ENCODE measurements around the gene PJA2. TPM values are rescaled to one million over a fixed set of nuclear protein-coding genes. Genes with fewer than 3 reads are reported as not detected.

Gene PJA2
- total and polyA plus RNA-seq, 2 experiments from 2014 or later: 65.4 to 147 TPM

DNA sequence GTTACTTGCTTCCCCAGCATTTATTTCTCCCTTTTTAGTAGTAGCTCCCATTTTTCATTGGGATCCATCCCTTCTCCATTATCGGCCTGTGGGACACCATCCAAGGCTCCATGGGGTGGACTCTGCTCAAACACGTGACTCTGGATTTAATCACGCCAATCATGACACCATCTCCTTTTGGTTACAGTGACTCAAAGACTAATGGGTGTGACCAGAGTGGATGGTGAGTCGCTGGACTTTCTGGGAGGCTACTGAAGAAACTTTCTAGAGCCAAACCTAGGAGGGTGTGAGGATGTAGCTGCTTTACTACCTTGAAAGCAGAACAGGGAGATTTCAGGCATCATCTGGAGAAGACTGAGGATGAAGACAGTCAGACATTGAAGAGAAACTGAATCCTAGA is 93.1 kb downstream of the PJA2 start:
- Histone ChIP-seq H3K9me2 (replicated peaks; ENCODE audit: insufficient read depth) (no peaks in the 10 kb centered on the region), H3K27ac (no peak overlapping the region), H4K20me1 (ENCODE audit: insufficient read depth, poor library complexity, severe bottlenecking) (no peaks in the 10 kb centered on the region), H3K9me3 (ENCODE audit: low read depth) (peaks cover 3% of the 10 kb centered on the region), H3K27me3 (no peaks in the 10 kb centered on the region), H2AFZ (no peak overlapping the region), H3K4me3 (no peak overlapping the region), H3K79me2 (no peaks in the 10 kb centered on the region), H3K4me1 (ENCODE audit: insufficient read depth) (no peaks in the 10 kb centered on the region), H3K4me2 (no peak overlapping the region), H3K36me3 (replicated peaks; ENCODE audit: insufficient read depth, low read depth) (no peaks in the 10 kb centered on the region)
- TF ChIP-seq EZH2 (IDR thresholded peaks at IDR 0.05; ENCODE audit: borderline replicate concordance) (no peak), EZH2phosphoT487 (IDR thresholded peaks at IDR 0.05; ENCODE audit: low read depth, severe bottlenecking, unreplicated experiment) (no peak)
- TF ChIP-seq, protein P1, sequence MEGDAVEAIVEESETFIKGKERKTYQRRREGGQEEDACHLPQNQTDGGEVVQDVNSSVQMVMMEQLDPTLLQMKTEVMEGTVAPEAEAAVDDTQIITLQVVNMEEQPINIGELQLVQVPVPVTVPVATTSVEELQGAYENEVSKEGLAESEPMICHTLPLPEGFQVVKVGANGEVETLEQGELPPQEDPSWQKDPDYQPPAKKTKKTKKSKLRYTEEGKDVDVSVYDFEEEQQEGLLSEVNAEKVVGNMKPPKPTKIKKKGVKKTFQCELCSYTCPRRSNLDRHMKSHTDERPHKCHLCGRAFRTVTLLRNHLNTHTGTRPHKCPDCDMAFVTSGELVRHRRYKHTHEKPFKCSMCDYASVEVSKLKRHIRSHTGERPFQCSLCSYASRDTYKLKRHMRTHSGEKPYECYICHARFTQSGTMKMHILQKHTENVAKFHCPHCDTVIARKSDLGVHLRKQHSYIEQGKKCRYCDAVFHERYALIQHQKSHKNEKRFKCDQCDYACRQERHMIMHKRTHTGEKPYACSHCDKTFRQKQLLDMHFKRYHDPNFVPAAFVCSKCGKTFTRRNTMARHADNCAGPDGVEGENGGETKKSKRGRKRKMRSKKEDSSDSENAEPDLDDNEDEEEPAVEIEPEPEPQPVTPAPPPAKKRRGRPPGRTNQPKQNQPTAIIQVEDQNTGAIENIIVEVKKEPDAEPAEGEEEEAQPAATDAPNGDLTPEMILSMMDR (IDR thresholded peaks at IDR 0.05; ENCODE audit: poor library complexity): no peak
- DNase-seq (ENCODE audit: low spot score): no peak
- WGBS (ENCODE audit: low lambda C conversion rate, missing lambda C conversion rate): 91% methylated on average over 4 of the region's 4 CpGs

DNA sequence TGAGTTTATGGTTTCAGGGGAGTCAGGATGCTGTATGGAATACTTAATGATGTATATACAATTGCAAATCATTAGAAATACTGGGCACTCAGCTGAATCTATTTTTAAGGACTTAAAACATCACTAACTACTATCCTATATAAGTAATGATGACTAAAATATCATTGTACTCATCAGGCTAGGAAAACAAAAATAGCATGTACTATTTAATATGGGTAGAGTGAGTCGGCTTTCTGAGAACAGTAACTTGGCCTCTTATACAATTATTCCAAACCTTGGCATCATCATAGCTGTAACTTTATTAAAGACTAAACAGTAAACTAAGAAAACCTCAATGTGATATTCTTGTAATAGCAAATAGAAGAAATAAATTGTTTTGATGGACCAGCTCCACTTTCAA is 94.5 kb downstream of the PJA2 start:
- Histone ChIP-seq H3K4me1 (ENCODE audit: insufficient read depth) (peaks cover 9% of the 10 kb centered on the region), H3K27ac (no peak overlapping the region), H3K79me2 (no peaks in the 10 kb centered on the region), H3K4me2 (no peak overlapping the region), H4K20me1 (ENCODE audit: insufficient read depth, poor library complexity, severe bottlenecking) (no peaks in the 10 kb centered on the region), H3K36me3 (replicated peaks; ENCODE audit: insufficient read depth, low read depth) (no peaks in the 10 kb centered on the region), H3K9me3 (ENCODE audit: low read depth) (peaks cover 3% of the 10 kb centered on the region), H3K9me2 (replicated peaks; ENCODE audit: insufficient read depth) (no peaks in the 10 kb centered on the region), H3K4me3 (no peak overlapping the region), H2AFZ (no peak overlapping the region), H3K27me3 (no peaks in the 10 kb centered on the region)
- TF ChIP-seq, protein P1 (IDR thresholded peaks at IDR 0.05; ENCODE audit: poor library complexity): no peak
- TF ChIP-seq EZH2 (IDR thresholded peaks at IDR 0.05; ENCODE audit: borderline replicate concordance): no peak
- no peak for TF ChIP-seq EZH2phosphoT487 (IDR thresholded peaks at IDR 0.05; ENCODE audit: low read depth, severe bottlenecking, unreplicated experiment)
- WGBS (ENCODE audit: low lambda C conversion rate, missing lambda C conversion rate): 94% methylated on average over 1 of the region's 1 CpG
- no peak for DNase-seq (ENCODE audit: low spot score)

DNA sequence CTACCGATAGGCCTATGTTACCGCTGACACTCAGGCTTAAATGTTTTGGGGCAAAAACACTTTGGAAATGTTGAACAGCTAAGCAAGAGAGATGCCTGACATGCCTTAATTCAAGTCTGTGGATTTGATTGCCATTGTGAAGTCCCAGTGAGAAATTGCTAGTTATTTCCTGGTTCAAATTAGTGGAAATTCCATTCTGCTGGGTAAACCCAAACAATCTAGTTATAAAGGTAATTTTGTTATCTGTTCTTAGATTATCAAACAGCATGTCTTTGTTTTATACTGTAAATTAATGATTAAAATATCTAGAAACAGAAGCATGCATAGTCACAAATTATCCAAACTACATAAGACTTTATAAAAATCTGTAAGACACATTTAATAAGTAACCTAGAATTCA is 96.6 kb downstream of the PJA2 start:
- no peak overlapping the region for H2AFZ ChIP-seq
- H3K4me1 ChIP-seq (ENCODE audit: insufficient read depth): peaks cover 9% of the 10 kb centered on the region
- no peaks in the 10 kb centered on the region for H3K27me3 ChIP-seq
- no peak overlapping the region for H3K4me2 ChIP-seq
- no peak for DNase-seq (ENCODE audit: low spot score)
- WGBS (ENCODE audit: low lambda C conversion rate, missing lambda C conversion rate): 80% methylated on average over 2 of the region's 2 CpGs
- H3K79me2 ChIP-seq: no peaks in the 10 kb centered on the region
- no peaks in the 10 kb centered on the region for H4K20me1 ChIP-seq (ENCODE audit: insufficient read depth, poor library complexity, severe bottlenecking)
- TF ChIP-seq EZH2phosphoT487 (IDR thresholded peaks at IDR 0.05; ENCODE audit: low read depth, severe bottlenecking, unreplicated experiment) (no peak), EZH2 (IDR thresholded peaks at IDR 0.05; ENCODE audit: borderline replicate concordance) (no peak)
- TF ChIP-seq, protein P1 (IDR thresholded peaks at IDR 0.05; ENCODE audit: poor library complexity): no peak
- no peak overlapping the region for H3K4me3 ChIP-seq
- H3K9me2 ChIP-seq (replicated peaks; ENCODE audit: insufficient read depth): no peaks in the 10 kb centered on the region
- H3K27ac ChIP-seq: no peak overlapping the region
- no peaks in the 10 kb centered on the region for H3K36me3 ChIP-seq (replicated peaks; ENCODE audit: insufficient read depth, low read depth)
- H3K9me3 ChIP-seq (ENCODE audit: low read depth): peaks cover 3% of the 10 kb centered on the region

DNA sequence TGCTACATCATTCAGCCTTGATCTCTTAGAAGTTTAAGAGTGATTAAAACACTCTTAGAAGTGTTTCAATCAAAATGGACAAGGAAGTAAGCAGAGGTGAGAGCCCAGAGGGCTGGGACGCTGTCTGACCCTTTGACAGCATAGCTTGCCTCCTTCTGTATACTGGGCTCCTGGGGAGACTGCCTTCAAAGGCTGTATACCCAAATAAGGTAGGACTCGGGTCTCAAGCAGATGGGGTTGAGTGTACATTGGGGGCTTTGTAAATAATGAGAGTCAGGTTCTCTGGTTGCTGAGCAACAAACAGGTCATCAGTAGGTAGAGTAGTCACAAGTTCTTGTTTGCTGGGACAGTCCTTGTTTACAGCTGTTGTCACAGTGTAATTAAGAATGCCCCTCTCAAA is 97.1 kb downstream of the PJA2 start:
- peaks cover 9% of the 10 kb centered on the region for H3K4me1 ChIP-seq (ENCODE audit: insufficient read depth)
- H3K4me2 ChIP-seq: no peak overlapping the region
- no peak overlapping the region for H3K4me3 ChIP-seq
- H2AFZ ChIP-seq: no peak overlapping the region
- TF ChIP-seq EZH2 (IDR thresholded peaks at IDR 0.05; ENCODE audit: borderline replicate concordance) (no peak), EZH2phosphoT487 (IDR thresholded peaks at IDR 0.05; ENCODE audit: low read depth, severe bottlenecking, unreplicated experiment) (no peak)
- TF ChIP-seq, protein P1 (IDR thresholded peaks at IDR 0.05; ENCODE audit: poor library complexity): no peak
- no peak for DNase-seq (ENCODE audit: low spot score)
- peaks cover 3% of the 10 kb centered on the region for H3K9me3 ChIP-seq (ENCODE audit: low read depth)
- WGBS (ENCODE audit: low lambda C conversion rate, missing lambda C conversion rate): 74% methylated on average over 2 of the region's 2 CpGs
- H4K20me1 ChIP-seq (ENCODE audit: insufficient read depth, poor library complexity, severe bottlenecking): no peaks in the 10 kb centered on the region
- H3K27me3 ChIP-seq: no peaks in the 10 kb centered on the region
- no peaks in the 10 kb centered on the region for H3K36me3 ChIP-seq (replicated peaks; ENCODE audit: insufficient read depth, low read depth)
- no peak overlapping the region for H3K27ac ChIP-seq
- H3K79me2 ChIP-seq: no peaks in the 10 kb centered on the region
- H3K9me2 ChIP-seq (replicated peaks; ENCODE audit: insufficient read depth): no peaks in the 10 kb centered on the region

Measured in hepatocyte (in vitro differentiated cells).